Measurements from ENCODE around the gene FAH. TPM values are rescaled to one million over a fixed set of nuclear protein-coding genes. Genes with fewer than 3 reads are reported as not detected.

The FAH gene
- total RNA-seq, 2 donors from 2014 or later, result 16.1 to 21.9 TPM

DNA sequence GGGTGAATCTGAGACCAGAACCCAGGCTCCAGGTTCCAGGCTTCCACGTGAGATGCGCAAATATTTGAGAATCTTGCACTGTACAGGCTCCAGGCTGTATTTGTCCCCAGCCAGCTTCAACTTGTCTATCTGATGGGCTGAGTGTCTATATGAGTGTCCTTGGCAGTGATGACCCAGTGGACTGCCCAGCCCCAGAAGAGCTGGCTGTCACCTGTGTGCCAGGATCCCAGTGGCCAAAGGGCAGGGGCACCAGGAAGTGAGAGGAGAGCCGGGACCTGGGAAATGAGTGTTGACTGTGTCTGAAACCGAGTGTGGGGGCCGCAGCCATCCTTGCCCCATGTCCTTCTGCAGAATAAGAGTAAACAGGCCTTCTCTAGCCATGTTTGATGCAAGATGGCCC lies 10.4 kb downstream of the FAH start:
- Histone ChIP-seq H3K4me3 (no peak overlapping the region), H3K27ac (no peak overlapping the region), H3K36me3 (peaks cover 26% of the 10 kb centered on the region), H3K27me3 (replicated peaks; ENCODE audit: insufficient read depth) (no peaks in the 10 kb centered on the region), H3K4me1 (ENCODE audit: control insufficient read depth in 1 of 2, low read depth in 2 of 2) (no peaks in the 10 kb centered on the region), H3K9me3 (no peaks in the 10 kb centered on the region)
- DNase-seq (ENCODE audit: low spot score), result no peak
- ATAC-seq (ENCODE audit: insufficient number of reproducible peaks, low FRiP score, low read depth), result no peak
- TF ChIP-seq, protein P1, sequence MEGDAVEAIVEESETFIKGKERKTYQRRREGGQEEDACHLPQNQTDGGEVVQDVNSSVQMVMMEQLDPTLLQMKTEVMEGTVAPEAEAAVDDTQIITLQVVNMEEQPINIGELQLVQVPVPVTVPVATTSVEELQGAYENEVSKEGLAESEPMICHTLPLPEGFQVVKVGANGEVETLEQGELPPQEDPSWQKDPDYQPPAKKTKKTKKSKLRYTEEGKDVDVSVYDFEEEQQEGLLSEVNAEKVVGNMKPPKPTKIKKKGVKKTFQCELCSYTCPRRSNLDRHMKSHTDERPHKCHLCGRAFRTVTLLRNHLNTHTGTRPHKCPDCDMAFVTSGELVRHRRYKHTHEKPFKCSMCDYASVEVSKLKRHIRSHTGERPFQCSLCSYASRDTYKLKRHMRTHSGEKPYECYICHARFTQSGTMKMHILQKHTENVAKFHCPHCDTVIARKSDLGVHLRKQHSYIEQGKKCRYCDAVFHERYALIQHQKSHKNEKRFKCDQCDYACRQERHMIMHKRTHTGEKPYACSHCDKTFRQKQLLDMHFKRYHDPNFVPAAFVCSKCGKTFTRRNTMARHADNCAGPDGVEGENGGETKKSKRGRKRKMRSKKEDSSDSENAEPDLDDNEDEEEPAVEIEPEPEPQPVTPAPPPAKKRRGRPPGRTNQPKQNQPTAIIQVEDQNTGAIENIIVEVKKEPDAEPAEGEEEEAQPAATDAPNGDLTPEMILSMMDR (IDR thresholded peaks at IDR 0.05), result no peak

DNA sequence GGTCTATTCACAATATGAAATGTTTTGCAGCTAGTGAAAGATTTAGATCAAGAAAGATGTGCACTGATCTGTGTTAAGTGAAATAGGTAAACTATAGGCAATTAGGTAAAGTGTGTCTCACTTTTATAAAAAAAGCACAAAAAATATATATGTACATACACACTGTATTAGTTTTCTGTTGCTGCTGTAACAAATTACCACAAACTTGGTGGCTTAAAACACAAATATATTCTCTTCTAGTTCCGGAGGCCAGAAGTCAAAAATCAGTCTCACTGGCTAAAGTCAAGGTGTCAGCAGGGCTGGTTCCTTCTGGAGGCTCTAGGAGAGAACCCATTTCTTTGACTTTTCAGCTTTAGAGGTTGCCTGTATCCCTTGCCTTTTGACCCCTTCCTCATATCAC lies 11.1 kb downstream of the FAH start:
- Histone ChIP-seq H3K27ac (no peak overlapping the region), H3K4me1 (ENCODE audit: control insufficient read depth in 1 of 2, low read depth in 2 of 2) (no peaks in the 10 kb centered on the region), H3K36me3 (peaks cover 31% of the 10 kb centered on the region), H3K9me3 (no peaks in the 10 kb centered on the region), H3K4me3 (no peak overlapping the region), H3K27me3 (replicated peaks; ENCODE audit: insufficient read depth) (no peaks in the 10 kb centered on the region)
- ATAC-seq (ENCODE audit: insufficient number of reproducible peaks, low FRiP score, low read depth) (no peak), DNase-seq (ENCODE audit: low spot score) (no peak)
- TF ChIP-seq, protein P1 (IDR thresholded peaks at IDR 0.05), result no peak

DNA sequence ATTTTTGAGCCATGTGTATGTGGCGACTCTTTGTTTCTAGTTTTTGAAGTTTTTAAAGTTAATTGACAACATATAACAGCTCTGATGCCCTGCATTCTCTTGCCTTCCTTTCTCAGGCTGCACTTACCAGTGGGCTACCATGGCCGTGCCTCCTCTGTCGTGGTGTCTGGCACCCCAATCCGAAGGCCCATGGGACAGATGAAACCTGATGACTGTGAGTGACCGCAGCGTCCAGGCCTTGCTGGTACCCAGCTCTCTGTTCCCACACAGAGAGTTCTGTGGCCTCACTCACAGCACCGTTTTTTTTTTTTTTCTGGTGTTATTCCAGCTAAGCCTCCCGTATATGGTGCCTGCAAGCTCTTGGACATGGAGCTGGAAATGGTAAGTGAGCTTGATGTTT lies 15.1 kb downstream of the FAH start:
- peaks cover 5% of the 10 kb centered on the region for H3K36me3 ChIP-seq
- no peak for DNase-seq (ENCODE audit: low spot score)
- TF ChIP-seq, protein P1 (IDR thresholded peaks at IDR 0.05), result no peak
- H3K4me1 ChIP-seq (ENCODE audit: control insufficient read depth in 1 of 2, low read depth in 2 of 2), result peaks cover under 1 to 6% of the 10 kb centered on the region in 2 donors
- H3K27ac ChIP-seq, result no peak overlapping the region
- no peak for ATAC-seq (ENCODE audit: insufficient number of reproducible peaks, low FRiP score, low read depth)
- no peaks in the 10 kb centered on the region for H3K27me3 ChIP-seq (replicated peaks; ENCODE audit: insufficient read depth)
- H3K9me3 ChIP-seq, result no peaks in the 10 kb centered on the region
- no peak overlapping the region for H3K4me3 ChIP-seq

DNA sequence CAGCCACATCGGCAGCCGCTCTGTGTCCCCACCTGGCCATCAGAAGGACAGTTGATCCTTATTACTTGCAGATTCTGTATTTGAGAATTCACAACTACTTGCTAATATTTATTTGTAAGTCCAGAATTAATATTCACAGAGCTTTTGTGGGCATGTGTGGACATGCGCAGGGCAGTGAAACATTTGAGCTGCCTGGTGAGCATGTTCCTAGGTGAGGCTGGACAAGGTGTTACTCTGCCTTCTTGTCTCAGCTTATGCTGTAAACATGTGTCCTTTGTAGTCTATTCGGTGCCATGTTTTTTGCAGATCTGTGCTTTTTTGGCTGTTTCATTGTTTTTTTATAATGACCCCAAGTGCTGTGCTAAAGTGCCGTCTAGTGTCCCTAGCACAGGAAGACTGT lies 15.6 kb downstream of the FAH start:
- Histone ChIP-seq H3K4me1 (ENCODE audit: control insufficient read depth in 1 of 2, low read depth in 2 of 2) (peaks cover 6 to 10% of the 10 kb centered on the region in 2 donors), H3K9me3 (no peaks in the 10 kb centered on the region), H3K27me3 (replicated peaks; ENCODE audit: insufficient read depth) (no peaks in the 10 kb centered on the region), H3K27ac (no peak overlapping the region), H3K36me3 (peaks cover 5% of the 10 kb centered on the region), H3K4me3 (no peak overlapping the region)
- ATAC-seq (ENCODE audit: insufficient number of reproducible peaks, low FRiP score, low read depth) (no peak), DNase-seq (ENCODE audit: low spot score) (no peak)
- TF ChIP-seq, protein P1 (IDR thresholded peaks at IDR 0.05), result no peak

DNA sequence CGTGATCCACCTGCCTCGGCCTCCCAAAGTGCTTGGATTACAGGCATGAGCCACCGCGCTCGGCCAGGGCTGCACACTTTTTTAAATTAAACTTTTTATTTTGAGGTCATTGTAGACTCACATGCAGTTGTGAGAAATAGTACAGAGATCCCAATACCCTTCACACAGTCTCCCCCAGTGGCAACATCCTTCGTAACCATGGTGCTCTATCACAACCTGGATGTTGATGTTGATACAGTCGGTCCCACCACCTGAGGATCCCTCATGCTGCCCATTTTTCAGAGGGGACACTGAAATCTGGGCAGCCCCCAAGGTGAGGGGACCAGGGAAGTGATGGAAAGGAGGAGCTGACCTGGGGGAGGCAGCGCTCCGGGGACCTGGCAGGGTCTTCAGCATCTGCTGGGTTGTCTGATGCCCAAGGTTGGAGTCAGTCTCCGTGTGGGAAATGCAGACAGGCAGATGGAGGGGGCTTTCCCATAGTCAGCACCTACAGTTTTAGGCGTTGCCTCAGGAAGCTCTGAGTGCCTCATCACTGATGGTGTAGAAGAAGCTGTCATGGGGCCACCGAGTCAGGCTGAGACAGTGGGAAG lies 17.1 kb downstream of the FAH start:
- peaks cover 16 to 24% of the 10 kb centered on the region in 2 donors for H3K4me1 ChIP-seq (ENCODE audit: control insufficient read depth in 1 of 2, low read depth in 2 of 2)
- no peak for DNase-seq (ENCODE audit: low spot score)
- H3K36me3 ChIP-seq, result peaks cover 5% of the 10 kb centered on the region
- TF ChIP-seq, protein P1 (IDR thresholded peaks at IDR 0.05), result no peak
- no peak overlapping the region for H3K4me3 ChIP-seq
- no peaks in the 10 kb centered on the region for H3K9me3 ChIP-seq
- ATAC-seq (ENCODE audit: insufficient number of reproducible peaks, low FRiP score, low read depth), result no peak
- H3K27me3 ChIP-seq (replicated peaks; ENCODE audit: insufficient read depth), result no peaks in the 10 kb centered on the region
- H3K27ac ChIP-seq, result peak overlapping the region in 1 of 2 donors; percentile 12
